ENCODE measurements around the gene ENPP3.

- no peak for TF ChIP-seq ZSCAN29 (IDR thresholded peaks at IDR 0.05)
- TF ChIP-seq, protein P1, sequence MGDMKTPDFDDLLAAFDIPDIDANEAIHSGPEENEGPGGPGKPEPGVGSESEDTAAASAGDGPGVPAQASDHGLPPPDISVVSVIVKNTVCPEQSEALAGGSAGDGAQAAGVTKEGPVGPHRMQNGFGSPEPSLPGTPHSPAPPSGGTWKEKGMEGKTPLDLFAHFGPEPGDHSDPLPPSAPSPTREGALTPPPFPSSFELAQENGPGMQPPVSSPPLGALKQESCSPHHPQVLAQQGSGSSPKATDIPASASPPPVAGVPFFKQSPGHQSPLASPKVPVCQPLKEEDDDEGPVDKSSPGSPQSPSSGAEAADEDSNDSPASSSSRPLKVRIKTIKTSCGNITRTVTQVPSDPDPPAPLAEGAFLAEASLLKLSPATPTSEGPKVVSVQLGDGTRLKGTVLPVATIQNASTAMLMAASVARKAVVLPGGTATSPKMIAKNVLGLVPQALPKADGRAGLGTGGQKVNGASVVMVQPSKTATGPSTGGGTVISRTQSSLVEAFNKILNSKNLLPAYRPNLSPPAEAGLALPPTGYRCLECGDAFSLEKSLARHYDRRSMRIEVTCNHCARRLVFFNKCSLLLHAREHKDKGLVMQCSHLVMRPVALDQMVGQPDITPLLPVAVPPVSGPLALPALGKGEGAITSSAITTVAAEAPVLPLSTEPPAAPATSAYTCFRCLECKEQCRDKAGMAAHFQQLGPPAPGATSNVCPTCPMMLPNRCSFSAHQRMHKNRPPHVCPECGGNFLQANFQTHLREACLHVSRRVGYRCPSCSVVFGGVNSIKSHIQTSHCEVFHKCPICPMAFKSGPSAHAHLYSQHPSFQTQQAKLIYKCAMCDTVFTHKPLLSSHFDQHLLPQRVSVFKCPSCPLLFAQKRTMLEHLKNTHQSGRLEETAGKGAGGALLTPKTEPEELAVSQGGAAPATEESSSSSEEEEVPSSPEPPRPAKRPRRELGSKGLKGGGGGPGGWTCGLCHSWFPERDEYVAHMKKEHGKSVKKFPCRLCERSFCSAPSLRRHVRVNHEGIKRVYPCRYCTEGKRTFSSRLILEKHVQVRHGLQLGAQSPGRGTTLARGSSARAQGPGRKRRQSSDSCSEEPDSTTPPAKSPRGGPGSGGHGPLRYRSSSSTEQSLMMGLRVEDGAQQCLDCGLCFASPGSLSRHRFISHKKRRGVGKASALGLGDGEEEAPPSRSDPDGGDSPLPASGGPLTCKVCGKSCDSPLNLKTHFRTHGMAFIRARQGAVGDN (IDR thresholded peaks at IDR 0.05), result no peak
- no peak for TF ChIP-seq TCF3 (IDR thresholded peaks at IDR 0.05; ENCODE audit: borderline replicate concordance, insufficient read depth, low read depth, low read length)
- TF ChIP-seq SUZ12 (IDR thresholded peaks at IDR 0.05; ENCODE audit: unreplicated experiment), result no peak
- TF ChIP-seq SPI1 (IDR thresholded peaks at IDR 0.05; ENCODE audit: borderline replicate concordance, insufficient read depth, low read depth, low read length), result no peak
- TF ChIP-seq NR2C1 (IDR thresholded peaks at IDR 0.05), result no peak
- no peak for TF ChIP-seq NFIC (IDR thresholded peaks at IDR 0.05; ENCODE audit: low read depth, low read length)
- TF ChIP-seq EZH2 (IDR thresholded peaks at IDR 0.05; ENCODE audit: borderline replicate concordance, control insufficient read depth, low read depth, low read length), result no peak
- TF ChIP-seq EP300 (IDR thresholded peaks at IDR 0.05; ENCODE audit: borderline replicate concordance in 1 of 2, control insufficient read depth in 1 of 2, low read depth in 2 of 2, low read length in 2 of 2), result no peak
- TF ChIP-seq ZBED1 (IDR thresholded peaks at IDR 0.05; ENCODE audit: borderline replicate concordance), result no peak
Observed at GRCh38 chr6:131656667-131657066, 19.6 kb downstream of the ENPP3 start.

Measured in GM12878 (cell line).